ENCODE data around the gene LPP. TPM values are rescaled to one million over a fixed set of nuclear protein-coding genes. Genes with fewer than 3 reads are reported as not detected.

Gene LPP, protein sequence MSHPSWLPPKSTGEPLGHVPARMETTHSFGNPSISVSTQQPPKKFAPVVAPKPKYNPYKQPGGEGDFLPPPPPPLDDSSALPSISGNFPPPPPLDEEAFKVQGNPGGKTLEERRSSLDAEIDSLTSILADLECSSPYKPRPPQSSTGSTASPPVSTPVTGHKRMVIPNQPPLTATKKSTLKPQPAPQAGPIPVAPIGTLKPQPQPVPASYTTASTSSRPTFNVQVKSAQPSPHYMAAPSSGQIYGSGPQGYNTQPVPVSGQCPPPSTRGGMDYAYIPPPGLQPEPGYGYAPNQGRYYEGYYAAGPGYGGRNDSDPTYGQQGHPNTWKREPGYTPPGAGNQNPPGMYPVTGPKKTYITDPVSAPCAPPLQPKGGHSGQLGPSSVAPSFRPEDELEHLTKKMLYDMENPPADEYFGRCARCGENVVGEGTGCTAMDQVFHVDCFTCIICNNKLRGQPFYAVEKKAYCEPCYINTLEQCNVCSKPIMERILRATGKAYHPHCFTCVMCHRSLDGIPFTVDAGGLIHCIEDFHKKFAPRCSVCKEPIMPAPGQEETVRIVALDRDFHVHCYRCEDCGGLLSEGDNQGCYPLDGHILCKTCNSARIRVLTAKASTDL
- polyA plus RNA-seq (2013, experiment 1 of 2) = 33.5 TPM
- 23.0 TPM for polyA plus RNA-seq (2013, experiment 2 of 2)

DNA sequence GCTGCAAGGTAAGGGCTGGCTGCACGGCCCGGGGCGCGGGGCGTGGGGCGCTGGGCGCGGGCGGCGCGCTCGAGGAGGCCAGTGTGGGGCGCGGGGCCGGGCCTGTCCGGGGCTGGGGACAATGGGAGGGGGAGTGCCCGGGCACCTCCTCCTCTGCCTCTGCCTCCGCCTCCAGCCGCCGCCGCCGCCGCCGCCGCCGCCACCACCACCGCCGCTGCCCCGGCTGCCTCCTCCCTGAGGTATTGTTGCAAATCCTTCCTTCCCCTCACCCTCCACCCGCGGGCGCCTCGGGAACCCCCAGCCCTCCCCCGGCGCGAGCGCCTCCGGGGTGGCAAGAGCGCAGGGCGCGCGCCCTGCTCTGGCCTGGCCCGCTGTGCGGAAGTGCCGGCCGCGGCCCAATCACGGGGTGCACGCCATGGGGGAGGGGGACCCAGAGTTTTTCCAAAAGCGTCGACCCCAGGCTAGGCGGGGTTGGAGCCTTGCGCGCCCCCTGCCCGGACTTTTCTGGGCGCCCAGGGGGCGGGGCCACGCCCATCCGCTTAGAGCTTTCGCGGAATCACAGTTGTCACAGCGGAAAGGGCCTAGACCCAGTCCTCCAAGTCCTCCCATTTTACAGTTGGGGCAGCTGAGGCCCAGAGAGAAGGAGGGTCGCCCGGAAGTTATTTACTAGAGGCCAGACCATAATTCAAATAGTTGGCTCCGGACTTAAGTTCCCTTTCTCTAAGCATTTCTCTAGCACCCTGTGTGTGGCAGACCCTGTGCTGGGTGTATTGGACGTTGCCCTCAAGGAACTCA, at the start of gene LPP:
LPP (plus strand) TSS at position 144 of the 795 bp plus-strand sequence. CDS start 251,964 bp downstream, outside the sequence.
- H3K27ac ChIP-seq (ENCODE audit: low read depth, low read length, severe bottlenecking) = peak within 1 kb of the TSS; percentile 98
- WGBS, 2 experiments (ENCODE audit: insufficient coverage in 2 of 2) = 1 to 2% methylated on average over 29 to 41 of the region's 66 CpGs

DNA sequence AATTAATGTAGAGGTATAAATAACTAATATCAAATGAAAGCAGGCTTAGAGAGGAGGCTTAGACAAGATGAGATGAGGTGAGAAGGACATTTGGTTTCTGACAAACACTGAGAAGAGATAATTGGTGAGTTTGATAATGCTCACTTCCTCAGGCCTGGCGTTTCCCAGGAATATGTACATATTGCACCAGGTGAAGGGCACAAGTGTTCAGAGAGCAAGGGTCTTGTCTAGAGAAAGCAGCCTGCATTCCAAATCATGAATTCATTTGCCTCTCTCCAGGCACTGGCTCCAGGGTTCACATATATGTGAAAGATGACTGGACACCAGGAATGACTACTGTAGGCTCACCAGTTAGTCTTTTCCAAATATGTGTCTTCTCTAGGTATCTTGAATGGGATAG, 48.0 kb upstream of the LPP start:
- peaks cover under 1% of the 10 kb centered on the region for H3K9me3 ChIP-seq (ENCODE audit: control insufficient read depth, low read length)
- 100% methylated on average over 1 of the region's 1 CpG for WGBS, 2 experiments (ENCODE audit: insufficient coverage in 2 of 2)
- H3K27ac ChIP-seq (ENCODE audit: low read depth, low read length, severe bottlenecking) = no peak overlapping the region
- no peaks in the 10 kb centered on the region for H3K36me3 ChIP-seq (ENCODE audit: control insufficient read depth, insufficient read depth, low read length)
- H3K4me1 ChIP-seq (ENCODE audit: control insufficient read depth, insufficient read depth, low read length, poor library complexity, severe bottlenecking) = peaks cover 7% of the 10 kb centered on the region
- no peak overlapping the region for H3K4me3 ChIP-seq (ENCODE audit: extremely low read depth, insufficient read depth, low read length, poor library complexity, severe bottlenecking)

More for the DNA sequence above, at the start of gene LPP:
- H3K4me1 ChIP-seq (ENCODE audit: control insufficient read depth, insufficient read depth, low read length, poor library complexity, severe bottlenecking) = peaks cover 25% of the 10 kb centered on the region
- peak within 1 kb of the TSS; percentile 82 for H3K4me3 ChIP-seq (ENCODE audit: extremely low read depth, insufficient read depth, low read length, poor library complexity, severe bottlenecking)
- H3K36me3 ChIP-seq (ENCODE audit: control insufficient read depth, insufficient read depth, low read length) = peaks cover 8% of the 10 kb centered on the region
- H3K9me3 ChIP-seq (ENCODE audit: control insufficient read depth, low read length) = no peaks in the 10 kb centered on the region

DNA sequence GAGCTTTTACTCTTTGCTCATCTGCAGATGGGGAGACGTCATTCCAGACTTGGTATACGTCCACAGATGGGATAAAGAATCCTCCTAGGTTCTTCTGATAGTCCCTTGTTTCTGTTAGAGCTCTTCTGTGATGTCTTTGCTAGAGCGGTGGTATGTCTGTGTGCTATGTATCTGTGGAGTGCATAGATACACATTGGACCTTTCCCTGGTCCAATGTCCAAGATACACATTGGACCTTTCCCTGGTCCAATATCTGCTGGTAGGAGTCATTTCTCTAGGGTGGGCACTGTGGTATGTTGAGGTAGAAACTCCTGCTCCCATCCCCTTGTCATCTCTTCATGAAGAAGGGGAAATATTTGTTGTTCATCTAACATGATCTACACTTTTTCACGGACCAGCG, 47.5 kb upstream of the LPP start:
- Histone ChIP-seq H3K27ac (ENCODE audit: low read depth, low read length, severe bottlenecking) (no peak overlapping the region), H3K4me3 (ENCODE audit: extremely low read depth, insufficient read depth, low read length, poor library complexity, severe bottlenecking) (no peak overlapping the region), H3K4me1 (ENCODE audit: control insufficient read depth, insufficient read depth, low read length, poor library complexity, severe bottlenecking) (peaks cover 11% of the 10 kb centered on the region), H3K36me3 (ENCODE audit: control insufficient read depth, insufficient read depth, low read length) (no peaks in the 10 kb centered on the region), H3K9me3 (ENCODE audit: control insufficient read depth, low read length) (no peaks in the 10 kb centered on the region)
- WGBS, 2 experiments (ENCODE audit: insufficient coverage in 2 of 2) = 93 to 100% methylated on average over 2 of the region's 5 CpGs

DNA sequence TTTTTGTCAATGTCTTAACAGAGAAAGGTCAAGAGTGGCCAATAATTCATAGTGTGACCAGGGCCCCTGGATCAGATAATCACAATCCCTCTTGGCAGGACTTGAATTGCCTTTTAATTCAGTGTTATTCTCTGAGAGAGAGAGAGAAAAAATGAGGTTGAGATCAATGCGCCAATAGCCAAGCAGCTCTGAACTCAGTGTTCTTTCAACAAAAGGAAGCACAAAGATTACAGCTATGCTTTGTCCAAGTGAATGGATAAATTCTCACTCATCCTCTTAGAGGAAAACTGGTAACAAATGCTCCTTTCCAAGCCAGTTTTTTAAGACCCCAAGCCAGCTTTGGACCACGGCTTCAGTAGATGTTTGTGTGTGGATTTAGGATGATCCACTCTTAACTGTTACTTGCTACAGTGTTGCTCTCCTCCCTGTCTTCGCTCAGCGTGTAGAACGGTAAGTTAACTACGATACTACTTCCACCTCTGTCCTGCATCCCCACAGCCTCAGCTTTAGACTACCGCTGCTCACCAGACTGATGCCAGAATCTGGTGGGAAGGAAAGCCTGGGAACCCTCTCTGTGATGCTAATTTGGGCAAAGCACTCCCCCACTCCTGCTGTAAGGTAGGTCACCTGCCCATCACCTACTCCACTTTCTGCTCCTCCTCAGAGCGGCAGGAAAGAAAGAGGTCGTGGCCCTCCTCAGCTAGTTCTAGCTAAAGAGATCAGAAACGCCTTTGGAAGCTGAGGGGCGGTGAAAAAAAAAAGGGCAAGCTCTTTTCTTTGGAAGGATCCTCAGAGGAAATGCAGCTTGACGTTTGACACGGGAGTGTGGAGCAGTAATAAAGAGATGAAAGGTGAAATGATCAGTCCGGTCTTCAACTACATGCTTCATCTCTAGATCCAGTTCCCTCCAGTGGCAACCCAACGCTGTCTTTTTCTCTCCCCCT, 46.8 kb upstream of the LPP start:
- H3K36me3 ChIP-seq (ENCODE audit: control insufficient read depth, insufficient read depth, low read length) = no peaks in the 10 kb centered on the region
- no peak overlapping the region for H3K27ac ChIP-seq (ENCODE audit: low read depth, low read length, severe bottlenecking)
- 60 to 61% methylated on average over 6 to 8 of the region's 15 CpGs for WGBS, 2 experiments (ENCODE audit: insufficient coverage in 2 of 2)
- H3K4me3 ChIP-seq (ENCODE audit: extremely low read depth, insufficient read depth, low read length, poor library complexity, severe bottlenecking) = no peak overlapping the region
- H3K4me1 ChIP-seq (ENCODE audit: control insufficient read depth, insufficient read depth, low read length, poor library complexity, severe bottlenecking) = peaks cover 11% of the 10 kb centered on the region
- H3K9me3 ChIP-seq (ENCODE audit: control insufficient read depth, low read length) = no peaks in the 10 kb centered on the region

DNA sequence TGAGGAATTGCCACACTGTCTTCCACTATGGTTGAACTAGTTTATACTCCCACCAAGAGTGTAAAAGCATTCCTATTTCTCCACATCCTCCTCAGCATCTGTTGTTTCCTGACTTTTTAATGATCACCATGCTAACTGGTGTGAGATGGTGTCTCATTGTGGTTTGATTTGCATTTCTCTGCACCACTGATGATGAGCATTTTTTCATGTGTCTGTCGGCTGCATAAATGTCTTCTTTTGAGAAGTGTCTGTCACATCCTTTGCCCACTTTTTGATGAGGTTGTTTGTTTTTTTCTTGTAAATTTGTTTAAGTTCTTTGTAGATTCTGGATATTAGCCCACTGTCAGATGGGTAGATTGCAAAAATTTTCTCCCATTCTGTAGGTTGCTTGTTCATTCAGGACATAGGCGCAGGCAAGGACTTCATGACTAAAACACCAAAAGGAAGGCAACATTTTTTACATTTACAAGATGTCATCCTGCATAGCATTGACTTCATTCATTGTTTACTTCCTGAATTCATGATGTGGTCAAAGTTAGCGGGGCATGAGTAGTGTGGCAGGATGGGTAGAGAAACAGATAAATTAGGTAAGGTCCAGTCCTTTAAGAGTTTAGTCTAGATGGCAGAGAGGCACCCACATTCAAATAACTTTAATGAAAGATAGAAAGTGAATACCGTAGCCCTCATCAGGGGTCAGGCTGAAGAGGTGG, 45.1 kb upstream of the LPP start:
- peaks cover 11% of the 10 kb centered on the region for H3K4me1 ChIP-seq (ENCODE audit: control insufficient read depth, insufficient read depth, low read length, poor library complexity, severe bottlenecking)
- H3K27ac ChIP-seq (ENCODE audit: low read depth, low read length, severe bottlenecking) = no peak overlapping the region
- H3K4me3 ChIP-seq (ENCODE audit: extremely low read depth, insufficient read depth, low read length, poor library complexity, severe bottlenecking) = no peak overlapping the region
- no peaks in the 10 kb centered on the region for H3K9me3 ChIP-seq (ENCODE audit: control insufficient read depth, low read length)
- 76 to 95% methylated on average over 2 of the region's 4 CpGs for WGBS, 2 experiments (ENCODE audit: insufficient coverage in 2 of 2)
- no peaks in the 10 kb centered on the region for H3K36me3 ChIP-seq (ENCODE audit: control insufficient read depth, insufficient read depth, low read length)

DNA sequence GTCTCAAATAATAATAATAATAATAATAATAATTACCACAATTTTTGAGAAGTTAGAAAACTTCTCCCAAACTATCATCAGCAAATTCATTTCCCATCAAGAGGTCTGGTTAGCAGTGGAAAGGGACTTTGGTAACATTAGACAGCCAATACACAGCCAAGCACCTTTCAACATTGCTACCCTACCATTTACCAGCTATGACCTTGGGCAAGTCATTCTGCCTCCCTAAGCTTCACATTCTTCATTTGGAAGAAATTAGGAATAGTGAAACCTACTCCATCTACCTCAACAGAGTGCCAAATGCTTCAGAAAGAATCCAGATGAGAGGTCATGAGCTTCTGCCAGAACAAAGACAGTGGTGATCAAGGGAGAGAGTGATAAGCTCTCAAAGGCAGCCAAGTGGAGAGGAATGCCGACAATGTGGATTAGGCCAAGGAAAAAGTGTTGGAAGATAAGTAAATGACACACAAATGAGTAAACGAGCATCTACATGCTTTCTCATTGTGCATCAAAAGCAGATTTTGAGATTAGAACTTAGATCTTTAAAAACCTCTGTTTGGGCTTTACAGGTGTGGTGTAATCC, 42.9 kb upstream of the LPP start:
- H3K27ac ChIP-seq (ENCODE audit: low read depth, low read length, severe bottlenecking) = no peak overlapping the region
- H3K4me3 ChIP-seq (ENCODE audit: extremely low read depth, insufficient read depth, low read length, poor library complexity, severe bottlenecking) = no peak overlapping the region
- H3K36me3 ChIP-seq (ENCODE audit: control insufficient read depth, insufficient read depth, low read length) = no peaks in the 10 kb centered on the region
- WGBS, 2 experiments (ENCODE audit: insufficient coverage in 2 of 2) = 66 to 86% methylated on average over 1 to 2 of the region's 2 CpGs
- peaks cover 11% of the 10 kb centered on the region for H3K4me1 ChIP-seq (ENCODE audit: control insufficient read depth, insufficient read depth, low read length, poor library complexity, severe bottlenecking)
- H3K9me3 ChIP-seq (ENCODE audit: control insufficient read depth, low read length) = no peaks in the 10 kb centered on the region

DNA sequence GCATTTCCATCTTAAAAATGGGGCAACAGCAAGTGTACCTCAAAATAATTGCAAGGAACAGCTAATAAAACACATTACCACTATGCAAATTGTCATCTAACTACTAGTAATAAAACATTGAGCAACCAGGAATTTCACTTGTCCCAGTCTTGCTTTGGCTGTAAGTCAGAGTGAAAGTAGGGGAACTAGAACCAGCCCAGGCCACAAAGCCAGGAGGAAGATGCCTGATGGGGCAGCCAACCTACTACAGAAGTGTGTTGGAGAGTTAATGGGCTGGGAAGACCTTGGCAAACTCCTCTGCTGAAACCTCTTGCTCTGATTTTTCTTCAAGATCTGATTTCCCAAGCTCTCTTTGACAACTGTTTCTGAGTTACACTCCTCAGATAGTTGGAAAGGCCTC, 40.2 kb upstream of the LPP start:
- Histone ChIP-seq H3K4me3 (ENCODE audit: extremely low read depth, insufficient read depth, low read length, poor library complexity, severe bottlenecking) (no peak overlapping the region), H3K9me3 (ENCODE audit: control insufficient read depth, low read length) (no peaks in the 10 kb centered on the region), H3K36me3 (ENCODE audit: control insufficient read depth, insufficient read depth, low read length) (no peaks in the 10 kb centered on the region), H3K27ac (ENCODE audit: low read depth, low read length, severe bottlenecking) (no peak overlapping the region), H3K4me1 (ENCODE audit: control insufficient read depth, insufficient read depth, low read length, poor library complexity, severe bottlenecking) (peaks cover 11% of the 10 kb centered on the region)

DNA sequence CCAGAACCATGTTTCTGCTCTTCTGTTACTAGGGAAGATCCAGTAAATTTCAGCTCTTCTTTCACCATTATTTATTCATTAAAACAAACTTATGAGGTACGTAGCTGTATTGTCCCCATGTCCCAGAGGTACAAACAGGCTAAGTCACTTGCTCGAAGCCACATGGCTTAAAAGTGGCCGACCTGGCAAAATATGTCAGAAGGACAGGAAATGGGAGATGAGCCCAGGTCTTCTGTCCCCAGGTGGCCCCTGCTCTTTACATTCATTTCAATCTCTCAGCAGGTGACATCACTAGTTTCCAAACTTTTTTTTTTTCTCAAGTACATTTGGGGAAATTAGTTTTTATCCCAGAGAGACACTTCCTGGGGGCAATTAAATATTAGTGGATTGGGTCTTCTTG, 34.1 kb upstream of the LPP start:
- no peaks in the 10 kb centered on the region for H3K9me3 ChIP-seq (ENCODE audit: control insufficient read depth, low read length)
- no peaks in the 10 kb centered on the region for H3K36me3 ChIP-seq (ENCODE audit: control insufficient read depth, insufficient read depth, low read length)
- H3K4me3 ChIP-seq (ENCODE audit: extremely low read depth, insufficient read depth, low read length, poor library complexity, severe bottlenecking) = no peak overlapping the region
- H3K4me1 ChIP-seq (ENCODE audit: control insufficient read depth, insufficient read depth, low read length, poor library complexity, severe bottlenecking) = peaks cover 18% of the 10 kb centered on the region
- WGBS, 2 experiments (ENCODE audit: insufficient coverage in 2 of 2) = 72 to 81% methylated on average over 2 to 3 of the region's 3 CpGs
- H3K27ac ChIP-seq (ENCODE audit: low read depth, low read length, severe bottlenecking) = no peak overlapping the region

DNA sequence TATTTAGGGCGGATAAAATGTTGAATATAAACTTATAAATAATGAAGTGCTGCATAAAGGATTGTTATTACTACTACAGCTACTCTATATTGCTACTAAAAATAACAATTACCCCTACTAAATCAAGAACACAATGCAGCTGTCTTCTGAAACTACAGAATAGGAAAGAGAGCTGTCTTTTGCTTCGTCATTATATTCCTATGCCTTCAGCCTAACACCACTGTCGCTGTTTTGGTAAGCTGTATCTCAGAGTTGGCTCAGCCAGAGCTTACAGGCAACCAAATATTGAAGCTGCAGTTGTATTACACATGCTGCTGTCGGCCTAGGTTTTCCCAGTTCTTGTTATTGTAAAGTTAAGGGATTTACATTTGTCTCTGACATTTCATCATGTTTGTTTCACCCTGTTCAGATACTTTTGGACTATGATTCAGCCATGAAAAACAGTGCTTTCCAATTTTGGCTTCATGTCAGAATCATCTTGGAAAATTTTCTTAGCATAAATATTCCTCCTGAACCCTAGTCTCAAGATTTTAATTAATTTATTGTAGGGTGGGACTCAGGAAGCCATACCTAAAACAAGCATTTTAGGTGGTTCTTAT, 31.3 kb upstream of the LPP start:
- H3K36me3 ChIP-seq (ENCODE audit: control insufficient read depth, insufficient read depth, low read length) = no peaks in the 10 kb centered on the region
- 83 to 100% methylated on average over 1 of the region's 4 CpGs for WGBS, 2 experiments (ENCODE audit: insufficient coverage in 2 of 2)
- H3K9me3 ChIP-seq (ENCODE audit: control insufficient read depth, low read length) = no peaks in the 10 kb centered on the region
- H3K4me1 ChIP-seq (ENCODE audit: control insufficient read depth, insufficient read depth, low read length, poor library complexity, severe bottlenecking) = peaks cover 18% of the 10 kb centered on the region
- no peak overlapping the region for H3K4me3 ChIP-seq (ENCODE audit: extremely low read depth, insufficient read depth, low read length, poor library complexity, severe bottlenecking)
- no peak overlapping the region for H3K27ac ChIP-seq (ENCODE audit: low read depth, low read length, severe bottlenecking)

Measured in mesodermal cell (in vitro differentiated cells).